K562 (cell line): Measurements from ENCODE around the gene TCFL5. TPM values are rescaled to one million over a fixed set of nuclear protein-coding genes. Genes with fewer than 3 reads are reported as not detected.
A peak's percentile ranks its signal among the peaks of the same experiment; 100 is the strongest.

ENCODE experiments used
- CCNT2 ChIP-seq: IDR thresholded peaks from 2 replicates; pipeline ENCODE4 v1.6.1; 2011; ENCODE audit warnings: borderline replicate concordance, low read depth, mild to moderate bottlenecking, moderate library complexity, mixed read lengths, low read length; ENCODE audit not compliant: insufficient read length; ENCODE audit errors: extremely low read depth
- CEBPB ChIP-seq: fragments of 450-650 bp; IDR thresholded peaks from 2 replicates; pipeline ENCODE4 v1.6.1; 2016; ENCODE audit warnings: missing genetic modification characterization, missing compliant biosample characterization
- HMGXB4 ChIP-seq: sonication (generic); formaldehyde crosslinking; IDR thresholded peaks from 2 replicates; pipeline ENCODE4 v1.8.1; 2023; ENCODE audit warnings: mild to moderate bottlenecking, missing genetic modification reagents
- ID3 ChIP-seq, 2 experiments: fragments of 250-450 bp in 1 of 2; fragments of 450-650 bp in 1 of 2; sonication (Bioruptor Pico) in 1 of 2; IDR thresholded peaks; 2 replicates each; pipeline versions ENCODE4 v1.6.1 to v1.8.0; 2016 to 2021; ENCODE audit warnings: mild to moderate bottlenecking in 2 of 2, moderate library complexity in 2 of 2, missing compliant biosample characterization in 1 of 2, missing genetic modification characterization in 1 of 2
- KLF1 ChIP-seq: fragments of 450-650 bp; IDR thresholded peaks from 2 replicates; pipeline ENCODE4 v1.6.1; 2016; ENCODE audit warnings: missing genetic modification characterization, missing compliant biosample characterization
- KLF16 ChIP-seq: IDR thresholded peaks from 2 replicates; pipeline ENCODE4 v1.6.1; 2016; ENCODE audit warnings: antibody characterized with exemption
- MAZ ChIP-seq, 2 experiments: fragments of 450-650 bp in 1 of 2; sonication (generic) in 1 of 2; formaldehyde crosslinking; IDR thresholded peaks in 1 of 2; conservative IDR thresholded peaks in 1 of 2; 2 replicates each; pipeline versions ENCODE4 v1.4.0 to v1.5.0; 2020; ENCODE audit warnings: mild to moderate bottlenecking in 1 of 2, missing genetic modification reagents in 1 of 2
- PCBP2 ChIP-seq: fragments of 200-400 bp; formaldehyde crosslinking; IDR thresholded peaks from 2 replicates; pipeline ENCODE4 v1.6.1; 2018; ENCODE audit warnings: low read length, low read depth, mild to moderate bottlenecking, moderate library complexity; ENCODE audit not compliant: poor library complexity, severe bottlenecking
- RNF219 ChIP-seq: fragments of 250-450 bp; sonication (Bioruptor Pico); IDR thresholded peaks from 2 replicates; pipeline ENCODE4 v1.5.0; 2022; ENCODE audit warnings: mild to moderate bottlenecking
- polyA plus RNA-seq, 8 experiments: library from polyadenylated mRNA; depleted of rRNA in 4 of 8; stranded (reverse) in 5 of 8; unstranded in 3 of 8; fragments of >200 nt; fragmentation: Nextera tagmentation in 2 of 8; fragmentation: Illumina TruSeq in 1 of 8; extraction: Ambion mirVana in 2 of 8; extraction: Trizol in 1 of 8; gene quantifications; 2 replicates each; pipeline versions ENCODE4 v1.2.1 to v1.2.3, GENCODE V29; 2011 to 2014; ENCODE audit warnings: inconsistent platforms in 1 of 8, missing spikeins in 1 of 8
- total RNA-seq, 7 experiments: library from RNA; depleted of rRNA in 6 of 7; stranded (reverse); fragments of >200 nt in 6 of 7; fragmentation: Illumina TruSeq in 2 of 7; extraction: Trizol in 2 of 7; gene quantifications; 2 replicates each; pipeline versions ENCODE4 v1.2.1 to v1.2.3, GENCODE V29; 2011 to 2021; ENCODE audit warnings: low replicate concordance in 1 of 7
- TF ChIP-seq, protein P1 (sequence below): sonication (generic); formaldehyde crosslinking; IDR thresholded peaks from 2 replicates; pipeline ENCODE4 v1.8.1; 2023; ENCODE audit warnings: missing genetic modification reagents, mild to moderate bottlenecking, borderline replicate concordance
- TF ChIP-seq, protein P2 (sequence below): fragments of 450-650 bp; formaldehyde crosslinking; IDR thresholded peaks from 2 replicates; pipeline ENCODE4 v1.4.0; 2020; ENCODE audit warnings: mild to moderate bottlenecking, mixed read lengths

TCFL5 gene
- total and polyA plus RNA-seq, 9 of the 15 experiments (the other 6 are each of a cell fraction or from before 2014, with no cell fraction given): 1.00 to 12.6 (median 9.1) TPM

GRCh38 chr20:62793757-62794006 lies 67.9 kb downstream of the TCFL5 start (continued):
- TF ChIP-seq, protein P1, sequence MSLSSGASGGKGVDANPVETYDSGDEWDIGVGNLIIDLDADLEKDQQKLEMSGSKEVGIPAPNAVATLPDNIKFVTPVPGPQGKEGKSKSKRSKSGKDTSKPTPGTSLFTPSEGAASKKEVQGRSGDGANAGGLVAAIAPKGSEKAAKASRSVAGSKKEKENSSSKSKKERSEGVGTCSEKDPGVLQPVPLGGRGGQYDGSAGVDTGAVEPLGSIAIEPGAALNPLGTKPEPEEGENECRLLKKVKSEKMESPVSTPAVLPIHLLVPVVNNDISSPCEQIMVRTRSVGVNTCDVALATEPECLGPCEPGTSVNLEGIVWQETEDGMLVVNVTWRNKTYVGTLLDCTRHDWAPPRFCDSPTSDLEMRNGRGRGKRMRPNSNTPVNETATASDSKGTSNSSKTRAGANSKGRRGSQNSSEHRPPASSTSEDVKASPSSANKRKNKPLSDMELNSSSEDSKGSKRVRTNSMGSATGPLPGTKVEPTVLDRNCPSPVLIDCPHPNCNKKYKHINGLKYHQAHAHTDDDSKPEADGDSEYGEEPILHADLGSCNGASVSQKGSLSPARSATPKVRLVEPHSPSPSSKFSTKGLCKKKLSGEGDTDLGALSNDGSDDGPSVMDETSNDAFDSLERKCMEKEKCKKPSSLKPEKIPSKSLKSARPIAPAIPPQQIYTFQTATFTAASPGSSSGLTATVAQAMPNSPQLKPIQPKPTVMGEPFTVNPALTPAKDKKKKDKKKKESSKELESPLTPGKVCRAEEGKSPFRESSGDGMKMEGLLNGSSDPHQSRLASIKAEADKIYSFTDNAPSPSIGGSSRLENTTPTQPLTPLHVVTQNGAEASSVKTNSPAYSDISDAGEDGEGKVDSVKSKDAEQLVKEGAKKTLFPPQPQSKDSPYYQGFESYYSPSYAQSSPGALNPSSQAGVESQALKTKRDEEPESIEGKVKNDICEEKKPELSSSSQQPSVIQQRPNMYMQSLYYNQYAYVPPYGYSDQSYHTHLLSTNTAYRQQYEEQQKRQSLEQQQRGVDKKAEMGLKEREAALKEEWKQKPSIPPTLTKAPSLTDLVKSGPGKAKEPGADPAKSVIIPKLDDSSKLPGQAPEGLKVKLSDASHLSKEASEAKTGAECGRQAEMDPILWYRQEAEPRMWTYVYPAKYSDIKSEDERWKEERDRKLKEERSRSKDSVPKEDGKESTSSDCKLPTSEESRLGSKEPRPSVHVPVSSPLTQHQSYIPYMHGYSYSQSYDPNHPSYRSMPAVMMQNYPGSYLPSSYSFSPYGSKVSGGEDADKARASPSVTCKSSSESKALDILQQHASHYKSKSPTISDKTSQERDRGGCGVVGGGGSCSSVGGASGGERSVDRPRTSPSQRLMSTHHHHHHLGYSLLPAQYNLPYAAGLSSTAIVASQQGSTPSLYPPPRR (CRISPR knock-in tag): no peak
- TF ChIP-seq HMGXB4 (CRISPR knock-in tag) (no peak), MAZ (CRISPR knock-in tag; conservative IDR thresholded peaks at IDR 0.05 in 1 of 2, IDR thresholded peaks at IDR 0.05 in 1 of 2) (0 out of 4 replicates have a peak, but pooled peaks of 1 of the 2 experiments have one; percentile 45), PCBP2 (no peak), RNF219 (CRISPR knock-in tag) (no peak), KLF16 (no peak), ID3 (CRISPR knock-in tag; IDR thresholded peaks at IDR 0.05) (no peak), ID3 (tag; IDR thresholded peaks at IDR 0.05) (peak; percentile 60; the same call in 1 of the 2 replicates), KLF1 (tag) (0 out of 2 replicates have a peak, but pooled peaks have one; percentile 44), CCNT2 (no peak), CEBPB (tag) (no peak)
- TF ChIP-seq, protein P2, sequence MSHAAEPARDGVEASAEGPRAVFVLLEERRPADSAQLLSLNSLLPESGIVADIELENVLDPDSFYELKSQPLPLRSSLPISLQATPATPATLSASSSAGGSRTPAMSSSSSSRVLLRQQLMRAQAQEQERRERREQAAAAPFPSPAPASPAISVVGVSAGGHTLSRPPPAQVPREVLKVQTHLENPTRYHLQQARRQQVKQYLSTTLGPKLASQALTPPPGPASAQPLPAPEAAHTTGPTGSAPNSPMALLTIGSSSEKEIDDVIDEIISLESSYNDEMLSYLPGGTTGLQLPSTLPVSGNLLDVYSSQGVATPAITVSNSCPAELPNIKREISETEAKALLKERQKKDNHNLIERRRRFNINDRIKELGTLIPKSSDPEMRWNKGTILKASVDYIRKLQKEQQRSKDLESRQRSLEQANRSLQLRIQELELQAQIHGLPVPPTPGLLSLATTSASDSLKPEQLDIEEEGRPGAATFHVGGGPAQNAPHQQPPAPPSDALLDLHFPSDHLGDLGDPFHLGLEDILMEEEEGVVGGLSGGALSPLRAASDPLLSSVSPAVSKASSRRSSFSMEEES (CRISPR knock-in tag): peak; percentile 76
